PFSK-1 (cell line): ENCODE data around the gene MYO16.

ENCODE experiments used
- FOXP2 ChIP-seq: optimal IDR thresholded peaks from 2 replicates; pipeline ENCODE3; 2011; ENCODE audit warnings: borderline replicate concordance, control low read depth, inconsistent platforms; ENCODE audit not compliant: insufficient read depth; ENCODE audit errors: extremely low read length, extremely low read depth
- POLR2AphosphoS5 ChIP-seq: IDR thresholded peaks from 2 replicates; pipeline ENCODE4 v1.6.1; 2012; ENCODE audit warnings: low read depth, mild to moderate bottlenecking, control low read depth, low read length, moderate library complexity
- REST ChIP-seq, 2 experiments: IDR thresholded peaks; 2 replicates each; pipeline versions ENCODE4 v1.6.1 to v1.8.0; 2011 to 2012; ENCODE audit warnings: low read depth in 2 of 2, low read length in 2 of 2, control low read depth in 1 of 2, inconsistent platforms in 1 of 2, mild to moderate bottlenecking in 1 of 2, moderate library complexity in 1 of 2; ENCODE audit not compliant: insufficient read depth in 1 of 2
- SIN3A ChIP-seq: IDR thresholded peaks from 2 replicates; pipeline ENCODE4 v1.6.1; 2012; ENCODE audit warnings: mild to moderate bottlenecking, low read length, moderate library complexity, borderline replicate concordance; ENCODE audit not compliant: insufficient read depth
- TAF1 ChIP-seq: IDR thresholded peaks from 2 replicates; pipeline ENCODE4 v1.6.1; 2012; ENCODE audit warnings: low read length, control low read depth, borderline replicate concordance; ENCODE audit not compliant: insufficient read depth

- no peak for TF ChIP-seq SIN3A
- TF ChIP-seq REST (IDR thresholded peaks at IDR 0.05; ENCODE audit: insufficient read depth in 1 of 2, low read depth in 2 of 2, low read length in 2 of 2): no peak
- no peak for TF ChIP-seq TAF1
- no peak for TF ChIP-seq POLR2AphosphoS5
- TF ChIP-seq FOXP2: no peak
These were observed 562.9 kb downstream of the MYO16 start for GRCh38 chr13:109192306-109192705.
